Measurements from ENCODE around the gene DNAAF1.

DNAAF1 gene

GRCh38 chr16:84124257-84125073 lies 20.6 kb upstream of the DNAAF1 start:
- no peak for DNase-seq (ENCODE audit: low read depth, low spot score)

- no peak for DNase-seq (ENCODE audit: low read depth, low spot score)
Observed at GRCh38 chr16:84131117-84131516, 14.0 kb upstream of the DNAAF1 start.

GRCh38 chr16:84132527-84133285 lies 12.4 kb upstream of the DNAAF1 start:
- no peak for DNase-seq (ENCODE audit: low read depth, low spot score)

GRCh38 chr16:84136331-84137125 lies 8.6 kb upstream of the DNAAF1 start:
- DNase-seq (ENCODE audit: low read depth, low spot score), result no peak

GRCh38 chr16:84137287-84137686 lies 7.8 kb upstream of the DNAAF1 start:
- no peak for DNase-seq (ENCODE audit: low read depth, low spot score)

- no peak for DNase-seq (ENCODE audit: low read depth, low spot score)
Observed at GRCh38 chr16:84137769-84138357, 7.2 kb upstream of the DNAAF1 start.

- no peak for DNase-seq (ENCODE audit: low read depth, low spot score)
Observed at GRCh38 chr16:84138500-84138823, 6.6 kb upstream of the DNAAF1 start.

- DNase-seq (ENCODE audit: low read depth, low spot score), result no peak
Observed at GRCh38 chr16:84138824-84139627, 6.1 kb upstream of the DNAAF1 start.

GRCh38 chr16:84139628-84140258 lies 5.4 kb upstream of the DNAAF1 start:
- DNase-seq (ENCODE audit: low read depth, low spot score), result no peak

GRCh38 chr16:84141143-84141670 lies 3.9 kb upstream of the DNAAF1 start:
- DNase-seq (ENCODE audit: low read depth, low spot score), result no peak

GRCh38 chr16:84143081-84143480 lies 2.0 kb upstream of the DNAAF1 start:
- no peak for DNase-seq (ENCODE audit: low read depth, low spot score)

GRCh38 chr16:84143784-84144199 lies 1.3 kb upstream of the DNAAF1 start:
- no peak for DNase-seq (ENCODE audit: low read depth, low spot score)

GRCh38 chr16:84144209-84144858 lies 774 bp upstream of the DNAAF1 start:
- DNase-seq (ENCODE audit: low read depth, low spot score), result no peak

GRCh38 chr16:84150926-84151325 lies 5.8 kb downstream of the DNAAF1 start:
- DNase-seq (ENCODE audit: low read depth, low spot score), result no peak

GRCh38 chr16:84153660-84154214 lies 8.6 kb downstream of the DNAAF1 start:
- DNase-seq (ENCODE audit: low read depth, low spot score), result no peak

GRCh38 chr16:84155226-84155625 lies 10.1 kb downstream of the DNAAF1 start:
- no peak for DNase-seq (ENCODE audit: low read depth, low spot score)

- DNase-seq (ENCODE audit: low read depth, low spot score), result no peak
Observed at GRCh38 chr16:84155771-84156170, 10.7 kb downstream of the DNAAF1 start.

GRCh38 chr16:84156342-84156784 lies 11.3 kb downstream of the DNAAF1 start:
- no peak for DNase-seq (ENCODE audit: low read depth, low spot score)

- no peak for DNase-seq (ENCODE audit: low read depth, low spot score)
Observed at GRCh38 chr16:84159007-84159406, 13.9 kb downstream of the DNAAF1 start.
